GM12878 (cell line): Measurements from ENCODE around the gene CD48. TPM values are rescaled to one million over a fixed set of nuclear protein-coding genes. Genes with fewer than 3 reads are reported as not detected.
A peak's percentile ranks its signal among the peaks of the same experiment; 100 is the strongest.

Source experiments
- CHD1 ChIP-seq: IDR thresholded peaks from 2 replicates; pipeline ENCODE4 v1.6.1; 2012; ENCODE audit warnings: low read depth, low read length, improper control_type of control experiment
- HDAC6 ChIP-seq: fragments of 200-600 bp; sonication (generic); IDR thresholded peaks from one replicate; pipeline ENCODE4 v1.8.0; 2017; ENCODE audit warnings: antibody characterized with exemption; ENCODE audit not compliant: unreplicated experiment
- JUNB ChIP-seq: IDR thresholded peaks from 2 replicates; pipeline ENCODE4 v1.6.1; 2016; ENCODE audit warnings: antibody characterized with exemption, mild to moderate bottlenecking
- KLF5 ChIP-seq: fragments of 450-650 bp; IDR thresholded peaks from 2 replicates; pipeline ENCODE4 v1.6.1; 2014; ENCODE audit warnings: mild to moderate bottlenecking; ENCODE audit not compliant: partially characterized antibody
- NKRF ChIP-seq: fragments of 450-650 bp; conservative IDR thresholded peaks from 2 replicates; pipeline ENCODE4 v1.6.1; 2017; ENCODE audit warnings: mild to moderate bottlenecking, moderate library complexity
- PRDM15 ChIP-seq: fragments of 450-650 bp; formaldehyde crosslinking; IDR thresholded peaks from 2 replicates; pipeline ENCODE4 v1.4.0; 2020; ENCODE audit warnings: mild to moderate bottlenecking, moderate library complexity
- RCOR1 ChIP-seq: conservative IDR thresholded peaks from 2 replicates; pipeline ENCODE4 v1.6.1; 2012; ENCODE audit warnings: low read depth, low read length, improper control_type of control experiment
- RELA ChIP-seq: fragments of 450-650 bp; IDR thresholded peaks from 2 replicates; pipeline ENCODE4 v1.8.0; 2014; ENCODE audit warnings: borderline replicate concordance; ENCODE audit not compliant: partially characterized antibody
- RFX5 ChIP-seq: IDR thresholded peaks from 2 replicates; pipeline ENCODE4 v1.6.1; 2011; ENCODE audit warnings: low read depth, low read length, improper control_type of control experiment
- STAT1 ChIP-seq: fragments of 450-650 bp; conservative IDR thresholded peaks from 2 replicates; pipeline ENCODE4 v1.6.1; 2014; ENCODE audit warnings: antibody characterized with exemption, mild to moderate bottlenecking
- TAF1 ChIP-seq: IDR thresholded peaks from 2 replicates; pipeline ENCODE4 v1.6.1; 2011; ENCODE audit warnings: mild to moderate bottlenecking, low read depth, low read length, borderline replicate concordance
- TARDBP ChIP-seq: IDR thresholded peaks from 2 replicates; pipeline ENCODE4 v1.6.1; 2016; ENCODE audit warnings: borderline replicate concordance
- ZBED1 ChIP-seq: IDR thresholded peaks from 2 replicates; pipeline ENCODE4 v1.6.1; 2016; ENCODE audit warnings: borderline replicate concordance
- ZNF207 ChIP-seq: fragments of 450-650 bp; IDR thresholded peaks from 2 replicates; pipeline ENCODE4 v1.6.1; 2014; ENCODE audit warnings: antibody characterized with exemption, mild to moderate bottlenecking, borderline replicate concordance
- ZNF217 ChIP-seq: fragments of 450-650 bp; IDR thresholded peaks from 2 replicates; pipeline ENCODE4 v1.6.1; 2017; ENCODE audit warnings: antibody characterized with exemption, mild to moderate bottlenecking
- polyA plus RNA-seq, 11 experiments: library from polyadenylated mRNA; depleted of rRNA in 4 of 11; unstranded in 6 of 11; stranded (reverse) in 5 of 11; fragments of >200 nt; fragmentation: Nextera tagmentation in 4 of 11; fragmentation: Illumina TruSeq in 1 of 11; extraction: Ambion mirVana in 4 of 11; extraction: Trizol in 1 of 11; gene quantifications; 1 replicate in 1 of 11; 2 replicates in 10 of 11; pipeline versions ENCODE4 v1.2.1 to v1.2.3, GENCODE V29; 2011 to 2016; ENCODE audit warnings: inconsistent platforms in 2 of 11, missing spikeins in 2 of 11, low read depth in 1 of 11
- total RNA-seq, 4 experiments: library from RNA; depleted of rRNA in 3 of 4; stranded (reverse); fragments of >200 nt in 3 of 4; fragmentation: Illumina TruSeq in 1 of 4; extraction: Trizol in 1 of 4; gene quantifications; 2 replicates each; pipeline versions ENCODE4 v1.2.1 to v1.2.3, GENCODE V29; 2013 to 2021
- TF ChIP-seq, protein P1 (sequence below): fragments of 450-650 bp; formaldehyde crosslinking; IDR thresholded peaks from 2 replicates; pipeline ENCODE4 v1.4.0; 2022; ENCODE audit warnings: mild to moderate bottlenecking, moderate library complexity
- TF ChIP-seq, protein P2 (sequence below): fragments of 450-650 bp; IDR thresholded peaks from 2 replicates; pipeline ENCODE4 v1.6.1; 2017; ENCODE audit warnings: mild to moderate bottlenecking, moderate library complexity

CD48 gene
- total and polyA plus RNA-seq, 10 of the 15 experiments (the other 5 are each of a cell fraction or from before 2014, with no cell fraction given) = 302 to 1,315 (median 430) TPM

- TF ChIP-seq NKRF (no peak), RCOR1 (no peak), ZNF207 (no peak), RELA (no peak), CHD1 (0 out of 2 replicates have a peak, but pooled peaks have one; percentile 30), ZNF217 (no peak), ZBED1 (no peak), TAF1 (no peak), KLF5 (no peak), STAT1 (no peak), JUNB (no peak), RFX5 (no peak), HDAC6 (no peak), PRDM15 (no peak), TARDBP (no peak)
- TF ChIP-seq, protein P1, sequence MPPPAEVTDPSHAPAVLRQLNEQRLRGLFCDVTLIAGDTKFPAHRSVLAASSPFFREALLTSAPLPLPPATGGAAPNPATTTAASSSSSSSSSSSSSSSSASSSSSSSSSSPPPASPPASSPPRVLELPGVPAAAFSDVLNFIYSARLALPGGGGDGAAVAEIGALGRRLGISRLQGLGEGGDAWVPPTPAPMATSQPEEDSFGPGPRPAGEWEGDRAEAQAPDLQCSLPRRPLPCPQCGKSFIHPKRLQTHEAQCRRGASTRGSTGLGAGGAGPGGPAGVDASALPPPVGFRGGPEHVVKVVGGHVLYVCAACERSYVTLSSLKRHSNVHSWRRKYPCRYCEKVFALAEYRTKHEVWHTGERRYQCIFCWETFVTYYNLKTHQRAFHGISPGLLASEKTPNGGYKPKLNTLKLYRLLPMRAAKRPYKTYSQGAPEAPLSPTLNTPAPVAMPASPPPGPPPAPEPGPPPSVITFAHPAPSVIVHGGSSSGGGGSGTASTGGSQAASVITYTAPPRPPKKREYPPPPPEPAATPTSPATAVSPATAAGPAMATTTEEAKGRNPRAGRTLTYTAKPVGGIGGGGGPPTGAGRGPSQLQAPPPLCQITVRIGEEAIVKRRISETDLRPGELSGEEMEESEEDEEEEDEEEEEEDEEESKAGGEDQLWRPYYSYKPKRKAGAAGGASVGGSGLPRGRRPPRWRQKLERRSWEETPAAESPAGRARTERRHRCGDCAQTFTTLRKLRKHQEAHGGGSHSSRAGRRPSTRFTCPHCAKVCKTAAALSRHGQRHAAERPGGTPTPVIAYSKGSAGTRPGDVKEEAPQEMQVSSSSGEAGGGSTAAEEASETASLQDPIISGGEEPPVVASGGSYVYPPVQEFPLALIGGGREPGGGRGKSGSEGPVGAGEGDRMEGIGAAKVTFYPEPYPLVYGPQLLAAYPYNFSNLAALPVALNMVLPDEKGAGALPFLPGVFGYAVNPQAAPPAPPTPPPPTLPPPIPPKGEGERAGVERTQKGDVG (CRISPR knock-in tag) = no peak
- TF ChIP-seq, protein P2, sequence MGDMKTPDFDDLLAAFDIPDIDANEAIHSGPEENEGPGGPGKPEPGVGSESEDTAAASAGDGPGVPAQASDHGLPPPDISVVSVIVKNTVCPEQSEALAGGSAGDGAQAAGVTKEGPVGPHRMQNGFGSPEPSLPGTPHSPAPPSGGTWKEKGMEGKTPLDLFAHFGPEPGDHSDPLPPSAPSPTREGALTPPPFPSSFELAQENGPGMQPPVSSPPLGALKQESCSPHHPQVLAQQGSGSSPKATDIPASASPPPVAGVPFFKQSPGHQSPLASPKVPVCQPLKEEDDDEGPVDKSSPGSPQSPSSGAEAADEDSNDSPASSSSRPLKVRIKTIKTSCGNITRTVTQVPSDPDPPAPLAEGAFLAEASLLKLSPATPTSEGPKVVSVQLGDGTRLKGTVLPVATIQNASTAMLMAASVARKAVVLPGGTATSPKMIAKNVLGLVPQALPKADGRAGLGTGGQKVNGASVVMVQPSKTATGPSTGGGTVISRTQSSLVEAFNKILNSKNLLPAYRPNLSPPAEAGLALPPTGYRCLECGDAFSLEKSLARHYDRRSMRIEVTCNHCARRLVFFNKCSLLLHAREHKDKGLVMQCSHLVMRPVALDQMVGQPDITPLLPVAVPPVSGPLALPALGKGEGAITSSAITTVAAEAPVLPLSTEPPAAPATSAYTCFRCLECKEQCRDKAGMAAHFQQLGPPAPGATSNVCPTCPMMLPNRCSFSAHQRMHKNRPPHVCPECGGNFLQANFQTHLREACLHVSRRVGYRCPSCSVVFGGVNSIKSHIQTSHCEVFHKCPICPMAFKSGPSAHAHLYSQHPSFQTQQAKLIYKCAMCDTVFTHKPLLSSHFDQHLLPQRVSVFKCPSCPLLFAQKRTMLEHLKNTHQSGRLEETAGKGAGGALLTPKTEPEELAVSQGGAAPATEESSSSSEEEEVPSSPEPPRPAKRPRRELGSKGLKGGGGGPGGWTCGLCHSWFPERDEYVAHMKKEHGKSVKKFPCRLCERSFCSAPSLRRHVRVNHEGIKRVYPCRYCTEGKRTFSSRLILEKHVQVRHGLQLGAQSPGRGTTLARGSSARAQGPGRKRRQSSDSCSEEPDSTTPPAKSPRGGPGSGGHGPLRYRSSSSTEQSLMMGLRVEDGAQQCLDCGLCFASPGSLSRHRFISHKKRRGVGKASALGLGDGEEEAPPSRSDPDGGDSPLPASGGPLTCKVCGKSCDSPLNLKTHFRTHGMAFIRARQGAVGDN = no peak
These were observed 71.1 kb downstream of the CD48 start (continued) for GRCh38 chr1:160640359-160641123.
